ENCODE results near the gene SNAPC1.

The SNAPC1 gene

DNA sequence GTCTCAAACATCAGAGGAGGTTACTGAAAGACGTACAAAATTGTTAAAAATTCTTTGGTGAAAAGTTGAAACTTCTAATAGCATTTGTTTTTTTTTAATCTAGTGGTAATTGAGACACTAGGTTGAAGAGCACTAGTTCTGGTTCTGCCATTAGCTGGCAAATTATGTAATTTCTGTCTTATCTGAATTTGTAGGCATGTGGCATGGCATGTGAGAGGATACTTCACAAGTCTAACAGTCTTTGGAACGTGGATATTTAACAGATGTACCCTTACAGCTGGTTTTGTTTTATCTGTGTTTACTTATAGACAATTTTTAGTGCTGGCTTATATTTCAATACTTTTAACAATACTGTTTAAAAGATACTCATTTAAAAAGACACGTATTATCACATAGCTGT is 6.0 kb downstream of the SNAPC1 start:
- Histone ChIP-seq H3K36me3 (ENCODE audit: control insufficient read depth, insufficient read depth, low read length) (peaks cover 4% of the 10 kb centered on the region), H3K79me2 (ENCODE audit: control insufficient read depth, insufficient read depth, low read length) (peaks cover 12% of the 10 kb centered on the region), H2BK120ac (ENCODE audit: low read depth, low read length) (no peak overlapping the region), H3K4ac (ENCODE audit: low read depth, low read length) (no peak overlapping the region), H2BK15ac (replicated peaks; ENCODE audit: low read depth) (no peak overlapping the region), H3K79me1 (ENCODE audit: low read length) (peaks cover 2% of the 10 kb centered on the region), H3K27ac (ENCODE audit: low read depth, low read length) (no peak overlapping the region), H3K4me3 (ENCODE audit: low read length) (no peak overlapping the region), H4K5ac (ENCODE audit: low read length) (no peak overlapping the region), H3K4me1 (ENCODE audit: control insufficient read depth, low read depth, low read length) (peaks cover 2% of the 10 kb centered on the region), H3K56ac (ENCODE audit: low read length) (no peak overlapping the region), H4K8ac (ENCODE audit: low read depth, low read length) (no peak overlapping the region), H2AK5ac (ENCODE audit: low read length) (no peak overlapping the region), H3K18ac (ENCODE audit: low read length) (no peak overlapping the region), H3K23ac (ENCODE audit: low read length) (no peak overlapping the region), H3K27me3 (ENCODE audit: insufficient read depth, low read length, poor library complexity) (no peaks in the 10 kb centered on the region), H3K4me2 (ENCODE audit: low read length) (no peak overlapping the region), H3K9ac (ENCODE audit: low read length) (no peak overlapping the region), H2BK5ac (ENCODE audit: low read length) (no peak overlapping the region)
- WGBS (ENCODE audit: extremely low coverage, insufficient coverage, low lambda C conversion rate): no CpG with 5 or more reads among the region's 3 CpGs
- no peak for DNase-seq

DNA sequence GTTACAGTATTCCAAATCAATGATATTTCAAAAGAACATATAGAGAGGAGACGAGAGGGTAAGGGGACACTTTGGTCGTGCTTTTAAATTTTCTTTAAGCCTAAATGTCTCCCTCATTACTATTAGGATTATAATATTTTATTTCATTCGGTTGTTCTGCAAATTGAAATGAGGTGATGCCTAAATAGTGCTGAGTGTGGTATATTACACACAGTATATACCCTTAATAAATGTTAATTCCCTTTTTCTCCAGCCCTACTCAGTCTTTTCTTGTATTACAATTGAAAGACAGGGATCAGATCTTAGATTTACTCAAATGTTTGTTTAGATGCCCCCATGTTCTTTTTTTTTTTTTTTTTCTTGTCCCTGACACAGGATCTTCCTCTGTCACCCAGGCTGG is 7.7 kb downstream of the SNAPC1 start:
- no peak overlapping the region for H3K4me2 ChIP-seq (ENCODE audit: low read length)
- H4K5ac ChIP-seq (ENCODE audit: low read length): no peak overlapping the region
- peaks cover 2% of the 10 kb centered on the region for H3K4me1 ChIP-seq (ENCODE audit: control insufficient read depth, low read depth, low read length)
- H3K36me3 ChIP-seq (ENCODE audit: control insufficient read depth, insufficient read depth, low read length): peaks cover 7% of the 10 kb centered on the region
- no peak overlapping the region for H3K23ac ChIP-seq (ENCODE audit: low read length)
- no CpG with 5 or more reads among the region's 3 CpGs for WGBS (ENCODE audit: extremely low coverage, insufficient coverage, low lambda C conversion rate)
- no peak overlapping the region for H3K56ac ChIP-seq (ENCODE audit: low read length)
- no peak overlapping the region for H3K27ac ChIP-seq (ENCODE audit: low read depth, low read length)
- H3K79me2 ChIP-seq (ENCODE audit: control insufficient read depth, insufficient read depth, low read length): peaks cover 6% of the 10 kb centered on the region
- no peaks in the 10 kb centered on the region for H3K79me1 ChIP-seq (ENCODE audit: low read length)
- H2BK120ac ChIP-seq (ENCODE audit: low read depth, low read length): no peak overlapping the region
- H4K8ac ChIP-seq (ENCODE audit: low read depth, low read length): no peak overlapping the region
- no peaks in the 10 kb centered on the region for H3K27me3 ChIP-seq (ENCODE audit: insufficient read depth, low read length, poor library complexity)
- no peak overlapping the region for H2BK5ac ChIP-seq (ENCODE audit: low read length)
- no peak overlapping the region for H2AK5ac ChIP-seq (ENCODE audit: low read length)
- no peak overlapping the region for H3K4ac ChIP-seq (ENCODE audit: low read depth, low read length)
- H3K18ac ChIP-seq (ENCODE audit: low read length): no peak overlapping the region
- H2BK15ac ChIP-seq (replicated peaks; ENCODE audit: low read depth): no peak overlapping the region
- no peak overlapping the region for H3K4me3 ChIP-seq (ENCODE audit: low read length)
- DNase-seq: no peak
- no peak overlapping the region for H3K9ac ChIP-seq (ENCODE audit: low read length)

DNA sequence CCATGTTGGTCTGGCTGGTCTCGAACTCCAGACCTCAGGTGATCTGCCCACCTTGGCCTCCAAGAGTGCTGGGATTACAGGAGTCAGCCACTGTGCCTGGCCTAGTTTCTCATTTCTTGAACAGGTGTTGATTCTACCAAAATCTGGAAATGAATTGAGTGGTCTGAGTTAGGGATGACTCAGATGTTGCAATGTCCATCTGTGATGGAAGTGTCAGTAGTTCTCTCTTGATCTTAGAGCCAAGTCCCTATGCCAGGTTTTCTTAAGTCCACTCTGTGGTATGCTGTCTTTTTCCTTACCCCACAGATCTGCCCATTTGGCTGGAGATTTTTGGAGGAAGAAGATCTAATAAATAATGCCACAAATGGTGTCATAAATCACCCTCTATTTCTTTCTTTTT is 12.6 kb downstream of the SNAPC1 start:
- Histone ChIP-seq H3K36me3 (ENCODE audit: control insufficient read depth, insufficient read depth, low read length) (peaks cover 7% of the 10 kb centered on the region), H2AK5ac (ENCODE audit: low read length) (no peak overlapping the region), H3K4me2 (ENCODE audit: low read length) (no peak overlapping the region), H4K8ac (ENCODE audit: low read depth, low read length) (no peak overlapping the region), H3K18ac (ENCODE audit: low read length) (no peak overlapping the region), H3K4me1 (ENCODE audit: control insufficient read depth, low read depth, low read length) (no peaks in the 10 kb centered on the region), H3K9ac (ENCODE audit: low read length) (no peak overlapping the region), H3K4me3 (ENCODE audit: low read length) (no peak overlapping the region), H2BK15ac (replicated peaks; ENCODE audit: low read depth) (no peak overlapping the region), H4K5ac (ENCODE audit: low read length) (no peak overlapping the region), H3K4ac (ENCODE audit: low read depth, low read length) (no peak overlapping the region), H3K23ac (ENCODE audit: low read length) (no peak overlapping the region), H3K27ac (ENCODE audit: low read depth, low read length) (no peak overlapping the region), H3K56ac (ENCODE audit: low read length) (no peak overlapping the region), H3K79me1 (ENCODE audit: low read length) (no peaks in the 10 kb centered on the region), H3K79me2 (ENCODE audit: control insufficient read depth, insufficient read depth, low read length) (no peaks in the 10 kb centered on the region), H3K27me3 (ENCODE audit: insufficient read depth, low read length, poor library complexity) (no peaks in the 10 kb centered on the region), H2BK5ac (ENCODE audit: low read length) (no peak overlapping the region), H2BK120ac (ENCODE audit: low read depth, low read length) (no peak overlapping the region)
- DNase-seq: no peak
- WGBS (ENCODE audit: extremely low coverage, insufficient coverage, low lambda C conversion rate): no CpG with 5 or more reads among the region's 1 CpG

DNA sequence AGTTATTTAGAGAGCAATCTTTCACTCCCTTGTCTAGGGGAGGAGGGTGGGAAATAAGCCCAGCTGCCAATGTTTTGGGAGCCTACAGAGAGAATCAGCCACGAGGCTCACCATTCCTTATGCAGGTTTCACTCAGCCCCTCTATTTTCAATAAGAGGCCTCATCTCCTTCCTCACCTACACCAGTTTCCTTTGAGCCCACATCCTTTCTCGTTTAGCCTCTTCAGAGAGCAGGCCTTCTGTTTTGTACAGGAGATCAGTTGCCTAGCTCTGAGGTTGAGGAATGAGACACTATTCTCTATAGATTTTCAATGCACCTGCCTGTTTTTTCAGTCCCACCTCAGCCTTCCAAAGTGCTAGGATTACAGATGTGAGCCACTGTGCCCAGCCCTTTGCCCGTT is 17.9 kb downstream of the SNAPC1 start:
- no peak overlapping the region for H2BK5ac ChIP-seq (ENCODE audit: low read length)
- H3K4me1 ChIP-seq (ENCODE audit: control insufficient read depth, low read depth, low read length): no peaks in the 10 kb centered on the region
- H3K27me3 ChIP-seq (ENCODE audit: insufficient read depth, low read length, poor library complexity): no peaks in the 10 kb centered on the region
- no peak overlapping the region for H3K4me3 ChIP-seq (ENCODE audit: low read length)
- no peak overlapping the region for H3K27ac ChIP-seq (ENCODE audit: low read depth, low read length)
- no peak overlapping the region for H3K9ac ChIP-seq (ENCODE audit: low read length)
- no peak overlapping the region for H3K18ac ChIP-seq (ENCODE audit: low read length)
- H3K79me1 ChIP-seq (ENCODE audit: low read length): no peaks in the 10 kb centered on the region
- H2BK15ac ChIP-seq (replicated peaks; ENCODE audit: low read depth): no peak overlapping the region
- H4K5ac ChIP-seq (ENCODE audit: low read length): no peak overlapping the region
- no peak overlapping the region for H3K4me2 ChIP-seq (ENCODE audit: low read length)
- no peak overlapping the region for H2BK120ac ChIP-seq (ENCODE audit: low read depth, low read length)
- WGBS (ENCODE audit: extremely low coverage, insufficient coverage, low lambda C conversion rate): no CpG with 5 or more reads among the region's 3 CpGs
- H3K4ac ChIP-seq (ENCODE audit: low read depth, low read length): no peak overlapping the region
- peaks cover 2% of the 10 kb centered on the region for H3K36me3 ChIP-seq (ENCODE audit: control insufficient read depth, insufficient read depth, low read length)
- H2AK5ac ChIP-seq (ENCODE audit: low read length): no peak overlapping the region
- no peak overlapping the region for H3K56ac ChIP-seq (ENCODE audit: low read length)
- H3K23ac ChIP-seq (ENCODE audit: low read length): no peak overlapping the region
- no peaks in the 10 kb centered on the region for H3K79me2 ChIP-seq (ENCODE audit: control insufficient read depth, insufficient read depth, low read length)
- no peak overlapping the region for H4K8ac ChIP-seq (ENCODE audit: low read depth, low read length)
- no peak for DNase-seq

DNA sequence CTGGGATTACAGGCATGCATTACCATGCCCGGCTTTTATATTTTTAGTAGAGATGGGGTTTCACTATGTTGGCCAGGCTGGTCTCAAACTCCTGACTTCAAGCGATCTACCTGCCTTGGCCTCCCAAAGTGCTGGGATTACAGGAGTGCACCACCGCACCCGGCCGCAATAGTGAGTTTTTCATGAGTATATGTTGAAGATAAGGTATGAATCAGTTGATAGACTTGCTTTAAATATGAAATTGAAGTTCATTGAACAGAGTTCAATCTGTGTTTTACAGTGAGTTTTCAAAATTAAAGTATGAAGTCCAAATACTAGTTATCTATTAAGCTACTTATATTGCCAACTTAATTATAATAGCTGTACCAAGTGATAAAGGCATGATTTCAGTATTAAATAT is 35.1 kb downstream of the SNAPC1 start:
- no peak overlapping the region for H3K18ac ChIP-seq (ENCODE audit: low read length)
- H2AK5ac ChIP-seq (ENCODE audit: low read length): no peak overlapping the region
- H3K23ac ChIP-seq (ENCODE audit: low read length): no peak overlapping the region
- H3K4ac ChIP-seq (ENCODE audit: low read depth, low read length): no peak overlapping the region
- no peak overlapping the region for H2BK5ac ChIP-seq (ENCODE audit: low read length)
- no peak overlapping the region for H2BK15ac ChIP-seq (replicated peaks; ENCODE audit: low read depth)
- H3K79me1 ChIP-seq (ENCODE audit: low read length): no peaks in the 10 kb centered on the region
- no peak overlapping the region for H4K8ac ChIP-seq (ENCODE audit: low read depth, low read length)
- H3K56ac ChIP-seq (ENCODE audit: low read length): no peak overlapping the region
- H3K27me3 ChIP-seq (ENCODE audit: insufficient read depth, low read length, poor library complexity): no peaks in the 10 kb centered on the region
- no peak for DNase-seq
- H2BK120ac ChIP-seq (ENCODE audit: low read depth, low read length): no peak overlapping the region
- H3K36me3 ChIP-seq (ENCODE audit: control insufficient read depth, insufficient read depth, low read length): peaks cover 1% of the 10 kb centered on the region
- no peak overlapping the region for H3K27ac ChIP-seq (ENCODE audit: low read depth, low read length)
- no peak overlapping the region for H4K5ac ChIP-seq (ENCODE audit: low read length)
- no peaks in the 10 kb centered on the region for H3K4me1 ChIP-seq (ENCODE audit: control insufficient read depth, low read depth, low read length)
- no peak overlapping the region for H3K4me3 ChIP-seq (ENCODE audit: low read length)
- no peaks in the 10 kb centered on the region for H3K79me2 ChIP-seq (ENCODE audit: control insufficient read depth, insufficient read depth, low read length)
- no CpG with 5 or more reads among the region's 5 CpGs for WGBS (ENCODE audit: extremely low coverage, insufficient coverage, low lambda C conversion rate)
- no peak overlapping the region for H3K4me2 ChIP-seq (ENCODE audit: low read length)
- H3K9ac ChIP-seq (ENCODE audit: low read length): no peak overlapping the region

DNA sequence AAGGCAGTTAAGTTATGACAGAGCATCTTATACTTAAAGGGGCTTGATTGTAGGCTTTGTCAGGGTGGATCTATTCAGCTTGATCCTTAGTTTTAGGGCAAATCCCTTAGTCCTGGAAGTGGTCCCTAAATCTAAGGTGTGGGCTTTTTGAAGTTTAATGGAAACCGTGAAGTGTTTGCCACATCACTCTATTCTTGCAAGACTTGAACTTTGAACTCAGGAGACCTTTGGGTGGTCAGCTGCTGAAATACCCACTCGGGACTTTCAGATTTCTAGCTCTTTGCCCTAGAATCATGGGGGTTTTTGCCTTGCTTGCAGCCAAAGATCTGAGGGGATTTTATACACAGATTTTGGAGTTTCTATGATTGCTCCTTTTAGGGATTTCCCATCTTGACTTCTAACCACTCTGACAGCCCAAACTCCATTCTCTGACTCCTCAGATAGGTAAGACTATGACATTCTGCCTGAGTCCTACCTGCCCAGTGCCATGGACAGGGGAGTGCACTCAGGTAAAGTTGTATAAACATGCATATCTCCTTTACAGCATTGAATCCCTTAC is 39.9 kb downstream of the SNAPC1 start:
- Histone ChIP-seq H3K79me1 (ENCODE audit: low read length) (no peaks in the 10 kb centered on the region), H3K9ac (ENCODE audit: low read length) (no peak overlapping the region), H3K4me1 (ENCODE audit: control insufficient read depth, low read depth, low read length) (peaks cover 4% of the 10 kb centered on the region), H3K4me3 (ENCODE audit: low read length) (no peak overlapping the region), H2BK15ac (replicated peaks; ENCODE audit: low read depth) (no peak overlapping the region), H3K79me2 (ENCODE audit: control insufficient read depth, insufficient read depth, low read length) (no peaks in the 10 kb centered on the region), H3K23ac (ENCODE audit: low read length) (no peak overlapping the region), H3K27ac (ENCODE audit: low read depth, low read length) (no peak overlapping the region), H3K4me2 (ENCODE audit: low read length) (no peak overlapping the region), H3K18ac (ENCODE audit: low read length) (no peak overlapping the region), H4K8ac (ENCODE audit: low read depth, low read length) (no peak overlapping the region), H2BK120ac (ENCODE audit: low read depth, low read length) (no peak overlapping the region), H2BK5ac (ENCODE audit: low read length) (no peak overlapping the region), H3K56ac (ENCODE audit: low read length) (no peak overlapping the region), H2AK5ac (ENCODE audit: low read length) (no peak overlapping the region), H4K5ac (ENCODE audit: low read length) (no peak overlapping the region), H3K4ac (ENCODE audit: low read depth, low read length) (no peak overlapping the region), H3K27me3 (ENCODE audit: insufficient read depth, low read length, poor library complexity) (no peaks in the 10 kb centered on the region), H3K36me3 (ENCODE audit: control insufficient read depth, insufficient read depth, low read length) (no peaks in the 10 kb centered on the region)
- no peak for DNase-seq
- WGBS (ENCODE audit: extremely low coverage, insufficient coverage, low lambda C conversion rate): no CpG with 5 or more reads among the region's 2 CpGs
